ENCODE results near the gene KRT71.

GRCh38 chr12:52573743-52574142 is 20.8 kb upstream of the KRT71 start, which contains the start of gene KRT74:
- no peak for TF ChIP-seq POLR2A (IDR thresholded peaks at IDR 0.05; ENCODE audit: low read length)
- TF ChIP-seq GATA1 (IDR thresholded peaks at IDR 0.05; ENCODE audit: low read depth, low read length), result no peak

Data from erythroblast (primary cell).